Epithelial cell of proximal tubule (primary cell): ENCODE measurements around the gene CYB5D1. TPM values are rescaled to one million over a fixed set of nuclear protein-coding genes. Genes with fewer than 3 reads are reported as not detected.

Source experiments
- DNase-seq: peaks from one replicate; pipeline ENCODE4 v3.0.0-alpha.2; 2011; ENCODE audit warnings: low read depth
- H3K4me3 ChIP-seq: 2 replicates; pipeline ENCODE4 v1.5.1; 2011; ENCODE audit warnings: low read depth, mild to moderate bottlenecking, low read length
- CTCF ChIP-seq: conservative IDR thresholded peaks from 2 replicates; pipeline ENCODE4 v1.5.1; 2012; ENCODE audit warnings: low read depth, mild to moderate bottlenecking, low read length
- total RNA-seq: library from RNA; depleted of rRNA; stranded (reverse); fragments of >200 nt; gene quantifications from 2 replicates; pipeline ENCODE4 v1.2.3, GENCODE V29; 2015

Gene CYB5D1
- total RNA-seq, 1 donor from 2014 or later = 5.1 TPM

GRCh38 chr17:7838090-7839075, 19.4 kb upstream of the CYB5D1 start:
- TF ChIP-seq CTCF = no peak
- peak overlapping the region; percentile 91 for H3K4me3 ChIP-seq
- DNase-seq = no peak

- DNase-seq = no peak
- no peak overlapping the region for H3K4me3 ChIP-seq
- no peak for TF ChIP-seq CTCF
Observed at GRCh38 chr17:7839190-7839875, 18.5 kb upstream of the CYB5D1 start.

GRCh38 chr17:7839876-7840261, 17.9 kb upstream of the CYB5D1 start:
- no peak for DNase-seq
- no peak overlapping the region for H3K4me3 ChIP-seq
- TF ChIP-seq CTCF = no peak

- no peak for DNase-seq
- no peak for TF ChIP-seq CTCF
- H3K4me3 ChIP-seq = no peak overlapping the region
Observed at GRCh38 chr17:7840441-7840840, 17.4 kb upstream of the CYB5D1 start.

- peak overlapping the region; percentile 70 for H3K4me3 ChIP-seq
- TF ChIP-seq CTCF = no peak
Observed at GRCh38 chr17:7840875-7841274, 16.9 kb upstream of the CYB5D1 start.

GRCh38 chr17:7841396-7841914, 16.3 kb upstream of the CYB5D1 start:
- DNase-seq = no peak
- TF ChIP-seq CTCF = peak; percentile 21
- H3K4me3 ChIP-seq = peak overlapping the region; percentile 70

More at GRCh38 chr17:7840875-7841274, 16.9 kb upstream of the CYB5D1 start:
- DNase-seq = no peak
